ENCODE data around the gene CST7.
A peak's percentile ranks its signal among the peaks of the same experiment; 100 is the strongest.

Gene CST7

GRCh38 chr20:24948939-24949679 lies at the start of gene CST7:
Gene CST7, plus strand, starts transcription at chr20:24949269. Its CDS starts 237 bp downstream, at chr20:24949506.
- peak within 1 kb of the TSS; percentile 44 for H3K4me3 Mint-ChIP-seq
- peak; percentile 84 for ATAC-seq

GRCh38 chr20:24906806-24907205 lies 42.3 kb upstream of the CST7 start:
- Mint-ChIP-seq H3K27ac (no peak overlapping the region), H3K9me3 (peaks cover 9% of the 10 kb centered on the region)

More at GRCh38 chr20:24948939-24949679, at the start of gene CST7:
- peaks cover 6% of the 10 kb centered on the region for H3K36me3 Mint-ChIP-seq
- peaks cover 39% of the 10 kb centered on the region for H3K27me3 Mint-ChIP-seq
- H3K27ac Mint-ChIP-seq: no peak within 1 kb of the TSS
- H3K9me3 Mint-ChIP-seq: peaks cover 26% of the 10 kb centered on the region
- H3K4me1 Mint-ChIP-seq: peaks cover 9% of the 10 kb centered on the region

GRCh38 chr20:24908642-24909041 lies 40.4 kb upstream of the CST7 start:
- Mint-ChIP-seq H3K9me3 (peaks cover 9% of the 10 kb centered on the region), H3K4me1 (no peaks in the 10 kb centered on the region), H3K27me3 (peaks cover 10% of the 10 kb centered on the region), H3K36me3 (no peaks in the 10 kb centered on the region), H3K4me3 (no peak overlapping the region), H3K27ac (no peak overlapping the region)
- ATAC-seq: no peak

More at GRCh38 chr20:24906806-24907205, 42.3 kb upstream of the CST7 start:
- no peak for ATAC-seq
- H3K36me3 Mint-ChIP-seq: no peaks in the 10 kb centered on the region
- H3K27me3 Mint-ChIP-seq: no peaks in the 10 kb centered on the region
- H3K4me1 Mint-ChIP-seq: no peaks in the 10 kb centered on the region
- no peak overlapping the region for H3K4me3 Mint-ChIP-seq

GRCh38 chr20:24909086-24909780 lies 39.8 kb upstream of the CST7 start:
- peaks cover 9% of the 10 kb centered on the region for H3K9me3 Mint-ChIP-seq
- ATAC-seq: no peak
- H3K27me3 Mint-ChIP-seq: peaks cover 10% of the 10 kb centered on the region
- H3K4me3 Mint-ChIP-seq: no peak overlapping the region
- H3K36me3 Mint-ChIP-seq: no peaks in the 10 kb centered on the region
- no peaks in the 10 kb centered on the region for H3K4me1 Mint-ChIP-seq
- no peak overlapping the region for H3K27ac Mint-ChIP-seq

- peaks cover 10% of the 10 kb centered on the region for H3K27me3 Mint-ChIP-seq
- no peak overlapping the region for H3K27ac Mint-ChIP-seq
- H3K4me3 Mint-ChIP-seq: no peak overlapping the region
- H3K36me3 Mint-ChIP-seq: no peaks in the 10 kb centered on the region
- H3K4me1 Mint-ChIP-seq: no peaks in the 10 kb centered on the region
- H3K9me3 Mint-ChIP-seq: peaks cover 9% of the 10 kb centered on the region
- ATAC-seq: no peak
These were observed 39.2 kb upstream of the CST7 start for GRCh38 chr20:24909861-24910260.

- H3K9me3 Mint-ChIP-seq: peaks cover 9% of the 10 kb centered on the region
- H3K4me1 Mint-ChIP-seq: no peaks in the 10 kb centered on the region
- no peak overlapping the region for H3K27ac Mint-ChIP-seq
- H3K4me3 Mint-ChIP-seq: no peak overlapping the region
- no peak for ATAC-seq
- H3K36me3 Mint-ChIP-seq: no peaks in the 10 kb centered on the region
- peaks cover 10% of the 10 kb centered on the region for H3K27me3 Mint-ChIP-seq
These were observed 38.6 kb upstream of the CST7 start for GRCh38 chr20:24910461-24910860.

- H3K36me3 Mint-ChIP-seq: no peaks in the 10 kb centered on the region
- H3K4me1 Mint-ChIP-seq: no peaks in the 10 kb centered on the region
- H3K27ac Mint-ChIP-seq: no peak overlapping the region
- H3K9me3 Mint-ChIP-seq: peaks cover 9% of the 10 kb centered on the region
- peaks cover 11% of the 10 kb centered on the region for H3K27me3 Mint-ChIP-seq
- no peak overlapping the region for H3K4me3 Mint-ChIP-seq
- no peak for ATAC-seq
These were observed 37.6 kb upstream of the CST7 start for GRCh38 chr20:24911461-24911860.

- Mint-ChIP-seq H3K4me1 (no peaks in the 10 kb centered on the region), H3K27me3 (peaks cover 21% of the 10 kb centered on the region), H3K4me3 (no peak overlapping the region), H3K36me3 (no peaks in the 10 kb centered on the region), H3K9me3 (peaks cover 4% of the 10 kb centered on the region), H3K27ac (no peak overlapping the region)
- no peak for ATAC-seq
These were observed 36.5 kb upstream of the CST7 start for GRCh38 chr20:24912397-24913075.

GRCh38 chr20:24913076-24913628 lies 35.9 kb upstream of the CST7 start:
- H3K4me3 Mint-ChIP-seq: no peak overlapping the region
- no peak for ATAC-seq
- H3K4me1 Mint-ChIP-seq: no peaks in the 10 kb centered on the region
- peaks cover 1% of the 10 kb centered on the region for H3K9me3 Mint-ChIP-seq
- H3K36me3 Mint-ChIP-seq: no peaks in the 10 kb centered on the region
- H3K27me3 Mint-ChIP-seq: peaks cover 28% of the 10 kb centered on the region
- H3K27ac Mint-ChIP-seq: no peak overlapping the region

GRCh38 chr20:24914388-24915241 lies 34.5 kb upstream of the CST7 start:
- Mint-ChIP-seq H3K27ac (no peak overlapping the region), H3K4me3 (no peak overlapping the region), H3K4me1 (no peaks in the 10 kb centered on the region), H3K9me3 (no peaks in the 10 kb centered on the region), H3K36me3 (no peaks in the 10 kb centered on the region), H3K27me3 (peaks cover 42% of the 10 kb centered on the region)
- ATAC-seq: no peak

- H3K36me3 Mint-ChIP-seq: no peaks in the 10 kb centered on the region
- H3K4me3 Mint-ChIP-seq: no peak overlapping the region
- H3K9me3 Mint-ChIP-seq: no peaks in the 10 kb centered on the region
- peaks cover 50% of the 10 kb centered on the region for H3K27me3 Mint-ChIP-seq
- no peak overlapping the region for H3K27ac Mint-ChIP-seq
- H3K4me1 Mint-ChIP-seq: no peaks in the 10 kb centered on the region
- ATAC-seq: peak; percentile 27
These were observed 33.6 kb upstream of the CST7 start for GRCh38 chr20:24915440-24915839.

GRCh38 chr20:24915892-24916291 lies 33.2 kb upstream of the CST7 start:
- no peak for ATAC-seq
- Mint-ChIP-seq H3K36me3 (no peaks in the 10 kb centered on the region), H3K4me1 (no peaks in the 10 kb centered on the region)

GRCh38 chr20:24916412-24916811 lies 32.7 kb upstream of the CST7 start:
- Mint-ChIP-seq H3K27me3 (peaks cover 60% of the 10 kb centered on the region), H3K4me1 (no peaks in the 10 kb centered on the region), H3K4me3 (no peak overlapping the region), H3K27ac (no peak overlapping the region), H3K36me3 (peaks cover 3% of the 10 kb centered on the region), H3K9me3 (no peaks in the 10 kb centered on the region)
- no peak for ATAC-seq

More at GRCh38 chr20:24915892-24916291, 33.2 kb upstream of the CST7 start:
- Mint-ChIP-seq H3K27me3 (peaks cover 55% of the 10 kb centered on the region), H3K4me3 (no peak overlapping the region), H3K9me3 (no peaks in the 10 kb centered on the region), H3K27ac (no peak overlapping the region)

- ATAC-seq: no peak
- Mint-ChIP-seq H3K4me3 (no peak overlapping the region), H3K36me3 (peaks cover 5% of the 10 kb centered on the region), H3K4me1 (no peaks in the 10 kb centered on the region), H3K27me3 (peaks cover 61% of the 10 kb centered on the region), H3K9me3 (no peaks in the 10 kb centered on the region), H3K27ac (no peak overlapping the region)
These were observed 32.0 kb upstream of the CST7 start for GRCh38 chr20:24917056-24917455.

Data from stimulated activated memory B cell treated with anti-CD40 and anti-IgM and Interleukin-4, amounts not matched to agents 10 μg/mL and 1 μg/mL and 100 μg/mL, for 72 hours (primary cell).